ENCODE data around the gene PNPLA7. TPM values are rescaled to one million over a fixed set of nuclear protein-coding genes. Genes with fewer than 3 reads are reported as not detected.

The PNPLA7 gene
- polyA plus RNA-seq, 1 of the 3 experiments (the other 2 are of a cell fraction): 0.99 TPM

DNA sequence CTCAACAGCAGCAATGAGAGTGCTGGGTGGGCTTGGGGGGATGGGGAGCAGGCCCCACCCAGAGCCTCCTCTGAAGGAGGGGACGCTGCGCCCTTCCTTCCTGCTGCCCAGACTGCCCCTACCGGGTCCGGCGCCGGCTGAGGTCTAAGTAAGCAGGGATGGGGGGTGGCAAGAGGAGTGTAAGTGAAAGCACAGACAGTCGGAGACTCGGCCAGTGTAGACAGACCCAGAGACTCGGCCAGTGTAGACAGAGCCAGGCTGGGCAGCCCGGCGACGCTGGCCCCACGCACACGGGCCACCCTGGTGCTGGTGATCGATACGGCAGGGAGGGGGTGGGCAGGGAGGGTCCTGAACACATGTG is 101.6 kb downstream of the PNPLA7 start:
- no peak overlapping the region for H2AFZ ChIP-seq (ENCODE audit: low read depth)
- TF ChIP-seq EP300 (IDR thresholded peaks at IDR 0.05; ENCODE audit: borderline replicate concordance in 1 of 2, low read depth in 1 of 2, low read length in 1 of 2) (no peak), POLR2AphosphoS5 (IDR thresholded peaks at IDR 0.05; ENCODE audit: low read depth, low read length) (no peak), JUND (IDR thresholded peaks at IDR 0.05) (no peak), SMC3 (IDR thresholded peaks at IDR 0.05; ENCODE audit: low read depth, low read length) (no peak), MXI1 (IDR thresholded peaks at IDR 0.05; ENCODE audit: low read depth, low read length) (no peak)
- TF ChIP-seq, protein P1, sequence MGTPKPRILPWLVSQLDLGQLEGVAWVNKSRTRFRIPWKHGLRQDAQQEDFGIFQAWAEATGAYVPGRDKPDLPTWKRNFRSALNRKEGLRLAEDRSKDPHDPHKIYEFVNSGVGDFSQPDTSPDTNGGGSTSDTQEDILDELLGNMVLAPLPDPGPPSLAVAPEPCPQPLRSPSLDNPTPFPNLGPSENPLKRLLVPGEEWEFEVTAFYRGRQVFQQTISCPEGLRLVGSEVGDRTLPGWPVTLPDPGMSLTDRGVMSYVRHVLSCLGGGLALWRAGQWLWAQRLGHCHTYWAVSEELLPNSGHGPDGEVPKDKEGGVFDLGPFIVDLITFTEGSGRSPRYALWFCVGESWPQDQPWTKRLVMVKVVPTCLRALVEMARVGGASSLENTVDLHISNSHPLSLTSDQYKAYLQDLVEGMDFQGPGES (IDR thresholded peaks at IDR 0.05; ENCODE audit: low read depth, low read length): no peak
- TF ChIP-seq, protein P2, sequence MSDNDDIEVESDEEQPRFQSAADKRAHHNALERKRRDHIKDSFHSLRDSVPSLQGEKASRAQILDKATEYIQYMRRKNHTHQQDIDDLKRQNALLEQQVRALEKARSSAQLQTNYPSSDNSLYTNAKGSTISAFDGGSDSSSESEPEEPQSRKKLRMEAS (IDR thresholded peaks at IDR 0.05; ENCODE audit: low read depth): no peak
- TF ChIP-seq, protein P3, sequence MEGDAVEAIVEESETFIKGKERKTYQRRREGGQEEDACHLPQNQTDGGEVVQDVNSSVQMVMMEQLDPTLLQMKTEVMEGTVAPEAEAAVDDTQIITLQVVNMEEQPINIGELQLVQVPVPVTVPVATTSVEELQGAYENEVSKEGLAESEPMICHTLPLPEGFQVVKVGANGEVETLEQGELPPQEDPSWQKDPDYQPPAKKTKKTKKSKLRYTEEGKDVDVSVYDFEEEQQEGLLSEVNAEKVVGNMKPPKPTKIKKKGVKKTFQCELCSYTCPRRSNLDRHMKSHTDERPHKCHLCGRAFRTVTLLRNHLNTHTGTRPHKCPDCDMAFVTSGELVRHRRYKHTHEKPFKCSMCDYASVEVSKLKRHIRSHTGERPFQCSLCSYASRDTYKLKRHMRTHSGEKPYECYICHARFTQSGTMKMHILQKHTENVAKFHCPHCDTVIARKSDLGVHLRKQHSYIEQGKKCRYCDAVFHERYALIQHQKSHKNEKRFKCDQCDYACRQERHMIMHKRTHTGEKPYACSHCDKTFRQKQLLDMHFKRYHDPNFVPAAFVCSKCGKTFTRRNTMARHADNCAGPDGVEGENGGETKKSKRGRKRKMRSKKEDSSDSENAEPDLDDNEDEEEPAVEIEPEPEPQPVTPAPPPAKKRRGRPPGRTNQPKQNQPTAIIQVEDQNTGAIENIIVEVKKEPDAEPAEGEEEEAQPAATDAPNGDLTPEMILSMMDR (IDR thresholded peaks at IDR 0.05): no peak
- H3K4me3 ChIP-seq (ENCODE audit: low read depth in 2 of 2, low read length in 1 of 2): no peak overlapping the region
- H3K9me3 ChIP-seq: no peaks in the 10 kb centered on the region
- no peaks in the 10 kb centered on the region for H3K79me2 ChIP-seq (ENCODE audit: insufficient read depth)
- no peak overlapping the region for H3K4me2 ChIP-seq
- 94% methylated on average over 14 of the region's 16 CpGs for WGBS (ENCODE audit: low lambda C conversion rate)
- no peak overlapping the region for H3K27ac ChIP-seq (ENCODE audit: low read depth in 2 of 2, low read length in 1 of 2)
- CTCF ChIA-PET: interaction anchor here (1.4 to 1.9 kb wide), 3 partner anchors 18 to 162 kb away, joined by 5 to 6 read pairs (median 5); partner anchors contain the start of gene EXD3
- POLR2A ChIA-PET: interaction anchor here (0.8 kb wide), 1 partner anchor 25 kb away, joined by 3 read pairs; the partner anchor contains the start of genes EXD3 and NOXA1
- H4K20me1 ChIP-seq (ENCODE audit: insufficient read depth): no peaks in the 10 kb centered on the region
- no peaks in the 10 kb centered on the region for H3K9me2 ChIP-seq
- peaks cover 0 to 8% of the 10 kb centered on the region in 2 experiments; a peak in 2 of 4 replicates for H3K4me1 ChIP-seq (ENCODE audit: control insufficient read depth in 1 of 2, insufficient read depth in 2 of 2, low read depth in 1 of 2, low read length in 1 of 2)
- no peak overlapping the region for H3K9ac ChIP-seq
- H3K27me3 ChIP-seq (ENCODE audit: insufficient read depth): no peaks in the 10 kb centered on the region
- H3K36me3 ChIP-seq (replicated peaks in 1 of 2; ENCODE audit: control insufficient read depth in 1 of 2, insufficient read depth in 2 of 2, low read length in 1 of 2): peaks cover 3 to 25% of the 10 kb centered on the region in 2 experiments
- peaks cover 3% of the 10 kb centered on the region for H3F3A ChIP-seq (replicated peaks; ENCODE audit: insufficient read depth)
- DNase-seq: no peak

DNA sequence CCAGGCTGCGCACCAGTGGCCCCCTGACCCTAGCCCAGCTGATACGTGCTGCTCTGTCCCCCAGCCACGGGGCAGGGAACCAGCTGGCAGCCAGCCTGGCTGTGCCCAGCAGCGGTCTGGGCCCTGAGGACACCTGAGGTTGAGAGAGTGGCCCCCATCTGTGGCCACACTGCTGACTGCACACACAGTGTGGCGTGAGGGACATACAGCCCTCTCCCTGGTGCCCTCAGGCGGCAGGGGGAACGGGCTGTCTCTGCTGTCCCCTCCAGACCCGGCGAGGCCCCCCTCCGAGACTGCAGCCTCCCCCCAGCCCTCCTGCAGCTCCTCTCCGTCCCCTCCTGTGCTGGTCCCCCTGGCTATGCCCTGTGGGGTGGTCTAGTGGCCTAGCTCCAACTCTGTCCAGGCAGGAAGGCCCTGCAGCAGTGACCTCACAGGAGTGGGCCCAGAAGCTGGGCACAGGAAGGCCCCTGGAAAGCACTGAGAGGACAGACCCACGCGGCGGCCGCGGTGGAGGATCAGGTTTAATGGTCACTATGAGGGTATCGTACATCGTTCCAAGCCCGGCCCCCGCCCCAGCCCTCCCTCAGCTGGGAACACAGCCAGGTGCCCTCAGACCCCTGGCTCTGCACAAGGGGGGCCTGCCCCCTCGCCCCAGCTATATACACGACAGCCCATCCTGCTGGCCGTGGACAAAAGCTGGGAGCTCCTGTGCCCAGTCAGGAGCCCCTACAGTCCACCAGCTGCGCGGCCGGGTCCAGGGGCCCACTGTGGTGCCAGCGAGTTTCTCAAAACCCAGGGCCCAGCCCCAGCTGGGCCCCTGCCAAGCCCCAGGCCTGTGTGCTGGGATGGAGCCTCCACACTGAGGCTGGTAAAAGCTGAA is 102.2 kb downstream of the PNPLA7 start:
- DNase-seq: no peak
- peaks cover 3 to 20% of the 10 kb centered on the region in 2 experiments for H3K36me3 ChIP-seq (replicated peaks in 1 of 2; ENCODE audit: control insufficient read depth in 1 of 2, insufficient read depth in 2 of 2, low read length in 1 of 2)
- no peaks in the 10 kb centered on the region for H3K79me2 ChIP-seq (ENCODE audit: insufficient read depth)
- H3K4me3 ChIP-seq (ENCODE audit: low read depth in 2 of 2, low read length in 1 of 2): no peak overlapping the region
- POLR2A ChIA-PET: no interaction called here
- no peak overlapping the region for H3K9ac ChIP-seq
- no peaks in the 10 kb centered on the region for H3K9me2 ChIP-seq
- peaks cover 3% of the 10 kb centered on the region for H3F3A ChIP-seq (replicated peaks; ENCODE audit: insufficient read depth)
- H3K27me3 ChIP-seq (ENCODE audit: insufficient read depth): no peaks in the 10 kb centered on the region
- WGBS (ENCODE audit: low lambda C conversion rate): 94% methylated on average over 7 of the region's 27 CpGs
- no peak for TF ChIP-seq JUND (IDR thresholded peaks at IDR 0.05)
- no peak for TF ChIP-seq MEF2A (IDR thresholded peaks at IDR 0.05; ENCODE audit: borderline replicate concordance, low read depth)
- H2AFZ ChIP-seq (ENCODE audit: low read depth): no peak overlapping the region
- no peaks in the 10 kb centered on the region for H4K20me1 ChIP-seq (ENCODE audit: insufficient read depth)
- peaks cover 0 to 7% of the 10 kb centered on the region in 2 experiments; a peak in 2 of 4 replicates for H3K4me1 ChIP-seq (ENCODE audit: control insufficient read depth in 1 of 2, insufficient read depth in 2 of 2, low read depth in 1 of 2, low read length in 1 of 2)
- H3K27ac ChIP-seq (ENCODE audit: low read depth in 2 of 2, low read length in 1 of 2): no peak overlapping the region; a peak in 1 of 4 replicates
- CTCF ChIA-PET: interaction anchor here (0.6 to 7.0 kb wide), 5 partner anchors 8 to 161 kb away, joined by 3 to 53 read pairs (median 5); partner anchors contain the start of genes EXD3 and NRARP
- H3K9me3 ChIP-seq: no peaks in the 10 kb centered on the region
- no peak overlapping the region for H3K4me2 ChIP-seq

All from SK-N-SH (cell line).